Prostate gland (tissue), 2 donors: ENCODE measurements around the gene QRFP.

Source experiments
- CTCF ChIP-seq, 4 experiments: fragments of 200-600 bp in 2 of 4; fragments of 450-650 bp in 2 of 4; sonication (generic) in 2 of 4; IDR thresholded peaks; 1 replicate in 3 of 4; 2 replicates in 1 of 4; pipeline ENCODE4 v1.5.1; 2016 to 2019; ENCODE audit warnings: antibody characterized with exemption in 4 of 4, mild to moderate bottlenecking in 2 of 4, moderate library complexity in 2 of 4
- POLR2AphosphoS5 ChIP-seq: sonication (generic); formaldehyde crosslinking; IDR thresholded peaks from one replicate; pipeline ENCODE4 v1.6.1; 2017; ENCODE audit warnings: antibody characterized with exemption

- no peak for TF ChIP-seq POLR2AphosphoS5
- no peak for TF ChIP-seq CTCF (IDR thresholded peaks at IDR 0.05)
Measured at GRCh38 chr9:130905125-130905901, 8.7 kb upstream of the QRFP start.
